Measurements from ENCODE around the gene CDKN2B.
"Not testable (repeated sequence)": the region's sequence is repeated elsewhere in the genome, so short reads cannot be mapped to it uniquely, and the experiment has no call there.

CDKN2B gene, protein sequence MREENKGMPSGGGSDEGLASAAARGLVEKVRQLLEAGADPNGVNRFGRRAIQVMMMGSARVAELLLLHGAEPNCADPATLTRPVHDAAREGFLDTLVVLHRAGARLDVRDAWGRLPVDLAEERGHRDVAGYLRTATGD

GRCh38 chr9:22008717-22009505, at the start of gene CDKN2B:
CDKN2B (minus strand) TSS chr9:22009305; CDS start chr9:22008953, 352 bp downstream.
- peak; percentile 98 for DNase-seq (ENCODE audit: low read depth)
- H3K4me3 ChIP-seq (replicated peaks; ENCODE audit: low read depth, low read length) = peak within 1 kb of the TSS; percentile 94
- peak; percentile 45 for TF ChIP-seq CTCF (IDR thresholded peaks at IDR 0.05; ENCODE audit: low read length, missing control alignments)

DNA sequence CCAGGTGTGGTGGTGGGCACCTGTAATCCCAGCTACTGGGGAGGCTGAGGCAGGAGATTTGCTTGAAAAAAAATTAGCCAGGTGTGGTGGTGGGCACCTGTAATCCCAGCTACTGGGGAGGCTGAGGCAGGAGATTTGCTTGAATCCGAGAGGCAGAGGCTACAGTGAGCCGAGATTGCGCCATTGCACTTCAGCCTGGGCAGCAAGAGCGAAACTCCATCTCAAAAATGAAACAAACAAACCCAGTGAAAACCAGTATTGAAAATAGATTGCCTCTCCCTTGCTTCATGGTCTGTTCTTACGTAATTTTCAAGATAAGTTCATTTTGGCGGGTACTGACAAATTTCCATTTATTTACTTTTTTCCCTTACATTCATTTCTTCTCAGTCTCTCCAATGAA, 48.9 kb upstream of the CDKN2B start:
- not testable (repeated sequence) for H3K4me3 ChIP-seq (replicated peaks; ENCODE audit: low read depth, low read length); DNase-seq (ENCODE audit: low read depth)

- H3K4me3 ChIP-seq (replicated peaks; ENCODE audit: low read depth, low read length) = no peak overlapping the region
- TF ChIP-seq CTCF (IDR thresholded peaks at IDR 0.05; ENCODE audit: low read length, missing control alignments) = no peak
- no peak for DNase-seq (ENCODE audit: low read depth)
These were observed 47.3 kb upstream of the CDKN2B start for GRCh38 chr9:22056402-22056801.

GRCh38 chr9:22055090-22055489, 46.0 kb upstream of the CDKN2B start:
- no peak for TF ChIP-seq CTCF (IDR thresholded peaks at IDR 0.05; ENCODE audit: low read length, missing control alignments)
- H3K4me3 ChIP-seq (replicated peaks; ENCODE audit: low read depth, low read length) = no peak overlapping the region
- DNase-seq (ENCODE audit: low read depth) = no peak

GRCh38 chr9:22054529-22054928, 45.4 kb upstream of the CDKN2B start:
- H3K4me3 ChIP-seq (replicated peaks; ENCODE audit: low read depth, low read length) = no peak overlapping the region
- DNase-seq (ENCODE audit: low read depth) = no peak
- TF ChIP-seq CTCF (IDR thresholded peaks at IDR 0.05; ENCODE audit: low read length, missing control alignments) = no peak

DNA sequence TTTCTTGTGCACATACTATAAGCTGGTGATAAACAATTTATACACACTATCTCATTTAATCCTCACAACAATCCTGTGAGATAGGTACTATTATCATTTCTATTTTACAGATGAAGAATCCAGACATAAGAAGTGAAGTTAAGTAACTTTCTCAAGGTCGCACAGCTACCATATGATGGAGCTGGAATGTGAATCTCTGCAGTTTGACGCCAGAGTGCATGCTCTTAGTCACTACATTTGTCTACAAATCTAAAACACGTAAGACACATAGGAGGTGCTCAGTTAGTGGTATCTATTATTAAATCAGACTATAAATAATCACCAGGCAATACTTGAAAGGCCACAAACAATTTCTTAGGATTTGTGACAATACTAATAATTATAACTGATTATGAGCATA, 45.0 kb upstream of the CDKN2B start:
- H3K4me3 ChIP-seq (replicated peaks; ENCODE audit: low read depth, low read length) = no peak overlapping the region
- DNase-seq (ENCODE audit: low read depth) = no peak
- TF ChIP-seq CTCF (IDR thresholded peaks at IDR 0.05; ENCODE audit: low read length, missing control alignments) = no peak

DNA sequence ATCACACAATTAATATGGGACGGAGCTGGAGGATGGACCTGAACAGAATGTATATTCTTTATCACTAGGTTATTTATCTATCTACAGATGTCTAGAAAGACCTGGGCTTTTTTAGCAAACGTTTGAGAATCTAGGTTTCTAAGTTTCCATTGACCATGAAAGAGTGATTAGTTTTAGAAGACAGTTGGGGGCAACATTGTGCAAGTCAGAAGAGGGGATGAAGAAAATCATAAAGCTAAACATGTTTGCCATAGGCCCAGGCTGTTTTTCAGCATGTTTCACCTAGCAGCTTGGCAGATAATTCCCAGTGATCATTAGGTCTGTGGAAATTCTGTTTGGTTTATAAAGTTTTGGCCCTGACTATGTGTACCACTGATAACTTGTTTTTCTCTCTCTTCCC, 44.1 kb upstream of the CDKN2B start:
- no peak for TF ChIP-seq CTCF (IDR thresholded peaks at IDR 0.05; ENCODE audit: low read length, missing control alignments)
- H3K4me3 ChIP-seq (replicated peaks; ENCODE audit: low read depth, low read length) = no peak overlapping the region
- DNase-seq (ENCODE audit: low read depth) = peak; percentile 41
